Ishikawa (cell line): ENCODE measurements around the gene OGFR.

Source experiments
- CEBPB ChIP-seq: IDR thresholded peaks from 2 replicates; pipeline ENCODE4 v1.6.1; 2012
- CREB1 ChIP-seq: IDR thresholded peaks from 2 replicates; pipeline ENCODE4 v1.6.1; 2012; ENCODE audit warnings: low read depth
- EGR1 ChIP-seq: IDR thresholded peaks from 2 replicates; pipeline ENCODE4 v1.6.1; 2012
- EP300 ChIP-seq: IDR thresholded peaks from 2 replicates; pipeline ENCODE4 v1.6.1; 2012; ENCODE audit warnings: borderline replicate concordance
- FOXM1 ChIP-seq: IDR thresholded peaks from 2 replicates; pipeline ENCODE4 v1.6.1; 2012; ENCODE audit warnings: low read depth, borderline replicate concordance
- MAX ChIP-seq: IDR thresholded peaks from 2 replicates; pipeline ENCODE4 v1.6.1; 2012
- NFIC ChIP-seq: IDR thresholded peaks from 2 replicates; pipeline ENCODE4 v1.6.1; 2012
- RAD21 ChIP-seq: IDR thresholded peaks from 2 replicates; pipeline ENCODE4 v1.6.1; 2012; ENCODE audit warnings: low read depth
- REST ChIP-seq: IDR thresholded peaks from 2 replicates; pipeline ENCODE4 v1.6.1; 2012; ENCODE audit warnings: low read depth, mild to moderate bottlenecking
- TAF1 ChIP-seq: IDR thresholded peaks from 2 replicates; pipeline ENCODE4 v1.6.1; 2012; ENCODE audit warnings: low read depth, mild to moderate bottlenecking
- TCF12 ChIP-seq: IDR thresholded peaks from 2 replicates; pipeline ENCODE4 v1.6.1; 2012; ENCODE audit warnings: low read depth
- TEAD4 ChIP-seq: IDR thresholded peaks from 2 replicates; pipeline ENCODE4 v1.6.1; 2012
- USF1 ChIP-seq: IDR thresholded peaks from 2 replicates; pipeline ENCODE4 v1.6.1; 2012
- YY1 ChIP-seq: IDR thresholded peaks from 2 replicates; pipeline ENCODE4 v1.6.1; 2012; ENCODE audit warnings: low read depth
- ZBTB7A ChIP-seq: IDR thresholded peaks from 2 replicates; pipeline ENCODE4 v1.6.1; 2012; ENCODE audit warnings: low read depth

Gene OGFR

GRCh38 chr20:62836967-62837490 lies 32.4 kb downstream of the OGFR start:
- TF ChIP-seq TAF1 (no peak), CREB1 (no peak), CEBPB (no peak), USF1 (no peak), MAX (no peak), EGR1 (no peak), EP300 (no peak), TEAD4 (no peak)

GRCh38 chr20:62837790-62838127 lies 33.1 kb downstream of the OGFR start:
- TF ChIP-seq MAX (no peak), EGR1 (no peak)

GRCh38 chr20:62838128-62838891 lies 33.7 kb downstream of the OGFR start:
- TF ChIP-seq ZBTB7A (peak; percentile 61; the same call in 1 of the 2 replicates), TCF12 (peak; percentile 61; the same call in 1 of the 2 replicates), YY1 (peak; percentile 57), TAF1 (no peak), EGR1 (no peak), EP300 (peak; percentile 65; the same call in 1 of the 2 replicates), REST (no peak), USF1 (peak; percentile 57), CREB1 (no peak), RAD21 (no peak), CEBPB (peak; percentile 88), NFIC (peak; percentile 93), MAX (peak; percentile 49), FOXM1 (no peak), TEAD4 (no peak)

GRCh38 chr20:62839261-62839660 lies 34.6 kb downstream of the OGFR start:
- TF ChIP-seq EGR1 (no peak), TAF1 (no peak), MAX (no peak), RAD21 (no peak), ZBTB7A (no peak), TCF12 (no peak), USF1 (no peak)

- TF ChIP-seq EP300 (no peak), ZBTB7A (no peak), MAX (no peak), CEBPB (no peak), TEAD4 (no peak), NFIC (no peak), TCF12 (no peak), EGR1 (no peak), CREB1 (no peak), RAD21 (no peak), YY1 (no peak), TAF1 (no peak), FOXM1 (no peak), USF1 (no peak), REST (no peak)
Observed at GRCh38 chr20:62839816-62840215, 35.2 kb downstream of the OGFR start.
